B cell (primary cell): Measurements from ENCODE around the gene BCL2. TPM values are rescaled to one million over a fixed set of nuclear protein-coding genes. Genes with fewer than 3 reads are reported as not detected.

Experiments used
- ATAC-seq: fragments of 200-7000 bp; cut with Tn5 transposase; one replicate; pipeline ENCODE4 v1.10.0; 2021; ENCODE audit warnings: low read depth, mild to moderate bottlenecking, moderate number of reproducible peaks, moderate library complexity
- CTCF ChIA-PET: fragments of 350-600 bp; sonication (Branson Sonifier 250); formaldehyde crosslinking; loops from one replicate; lab custom pipeline; 2021; ENCODE audit warnings: antibody characterized with exemption, inconsistent platforms; lab: Charles Lee
- POLR2A ChIA-PET: fragments of 350-600 bp; sonication (Branson Sonifier 250); formaldehyde crosslinking; loops from one replicate; lab custom pipeline; 2021; ENCODE audit warnings: antibody characterized with exemption; lab: Charles Lee
- DNase-seq: peaks from one replicate; pipeline ENCODE4 v3.0.0; 2013
- H2AFZ ChIP-seq: 2 replicates; pipeline ENCODE4 v1.6.1; 2012; ENCODE audit warnings: mild to moderate bottlenecking, low read depth, low read length; ENCODE audit not compliant: insufficient read depth, poor library complexity, severe bottlenecking
- H3K27ac ChIP-seq, 2 donors: 1 replicate in 1 of 2; 2 replicates in 1 of 2; pipeline ENCODE4 v1.5.1; 2012 to 2013; ENCODE audit warnings: low read length in 2 of 2, mild to moderate bottlenecking in 2 of 2, moderate library complexity in 1 of 2
- H3K27me3 ChIP-seq, 4 experiments: fragments of 200-600 bp in 1 of 4; sonication (generic) in 1 of 4; replicated peaks in 1 of 4; 1 replicate in 2 of 4; 2 replicates in 2 of 4; pipeline versions ENCODE4 v1.6.1 to v1.7.0; 2013 to 2016; ENCODE audit warnings: low read length in 3 of 4, mild to moderate bottlenecking in 2 of 4, mixed read lengths in 1 of 4, moderate library complexity in 1 of 4; ENCODE audit not compliant: insufficient read depth in 4 of 4, control insufficient read depth in 3 of 4; ENCODE audit errors: control extremely low read depth in 1 of 4
- H3K36me3 ChIP-seq, 2 experiments: replicated peaks in 1 of 2; 1 replicate in 1 of 2; 2 replicates in 1 of 2; pipeline versions ENCODE4 v1.6.1 to v1.7.1; 2013; ENCODE audit warnings: low read length in 1 of 2; ENCODE audit not compliant: insufficient read depth in 2 of 2, control insufficient read depth in 1 of 2; ENCODE audit errors: control extremely low read depth in 1 of 2, extremely low read depth in 1 of 2
- H3K4me1 ChIP-seq, 2 donors: fragments of 200-600 bp in 1 of 2; sonication (generic) in 1 of 2; 1 replicate in 1 of 2; 2 replicates in 1 of 2; pipeline versions ENCODE4 v1.5.1 to v1.6.1; 2013 to 2017; ENCODE audit warnings: low read length in 2 of 2; ENCODE audit not compliant: control insufficient read depth in 2 of 2, insufficient read depth in 2 of 2
- H3K4me2 ChIP-seq: replicated peaks from 2 replicates; pipeline ENCODE3; 2012; ENCODE audit warnings: mild to moderate bottlenecking, low read depth, low read length; ENCODE audit not compliant: poor library complexity, severe bottlenecking
- H3K4me3 ChIP-seq, 5 experiments: fragments of 200-600 bp in 1 of 5; sonication (generic) in 1 of 5; 1 replicate in 3 of 5; 2 replicates in 2 of 5; pipeline versions ENCODE4 v1.5.1 to v1.7.0; 2011 to 2016; ENCODE audit warnings: low read length in 4 of 5, mild to moderate bottlenecking in 4 of 5, low read depth in 2 of 5, control low read depth in 1 of 5, moderate library complexity in 1 of 5; ENCODE audit not compliant: insufficient read depth in 1 of 5; ENCODE audit errors: control extremely low read depth in 1 of 5, extremely low read depth in 1 of 5
- H3K79me2 ChIP-seq: fragments of 200-600 bp; sonication (generic); one replicate; pipeline ENCODE4 v1.6.0; 2016; ENCODE audit warnings: low read length; ENCODE audit not compliant: control insufficient read depth, insufficient read depth
- H3K9ac ChIP-seq: fragments of 200-600 bp; sonication (generic); 2 replicates; pipeline ENCODE4 v1.6.1; 2017; ENCODE audit warnings: mild to moderate bottlenecking, low read length, moderate library complexity
- H3K9me3 ChIP-seq, 3 donors: one replicate each; pipeline versions ENCODE4 v1.6.1 to v1.7.1; 2013; ENCODE audit warnings: low read length in 2 of 3; ENCODE audit not compliant: control insufficient read depth in 2 of 3, insufficient read depth in 1 of 3; ENCODE audit errors: control extremely low read depth in 1 of 3
- H4K20me1 ChIP-seq: 2 replicates; pipeline ENCODE4 v1.6.0; 2012; ENCODE audit warnings: mild to moderate bottlenecking, low read length; ENCODE audit not compliant: insufficient read depth, control insufficient read depth, poor library complexity, severe bottlenecking
- H3K27ac Mint-ChIP-seq: one replicate; pipeline ENCODE4 v1.8.0; 2021; ENCODE audit warnings: mixed read lengths
- H3K27me3 Mint-ChIP-seq: one replicate; pipeline ENCODE4 v1.8.0; 2021; ENCODE audit warnings: mixed read lengths
- H3K4me1 Mint-ChIP-seq: one replicate; pipeline ENCODE4 v1.8.0; 2021; ENCODE audit warnings: mixed read lengths
- H3K4me3 Mint-ChIP-seq: one replicate; pipeline ENCODE4 v1.8.0; 2021; ENCODE audit warnings: mixed read lengths
- H3K9me3 Mint-ChIP-seq: one replicate; pipeline ENCODE4 v1.8.0; 2022; ENCODE audit warnings: mixed read lengths; ENCODE audit not compliant: insufficient read depth
- EZH2 ChIP-seq: IDR thresholded peaks from 2 replicates; pipeline ENCODE4 v1.6.1; 2012; ENCODE audit warnings: borderline replicate concordance, low read depth, mild to moderate bottlenecking, moderate library complexity, low read length; ENCODE audit not compliant: insufficient read depth, poor library complexity, severe bottlenecking
- WGBS: methylation state at CpG from one replicate; pipeline ENCODE4 v1.1.5; 2013; ENCODE audit warnings: missing lambda C conversion rate; ENCODE audit not compliant: insufficient coverage; 5-methylcytosine and 5-hydroxymethylcytosine counted together
- intact Hi-C: fragments of 100-400 bp; cut with micrococcal nuclease; formaldehyde crosslinking; loops from one replicate; pipeline ENCODE4 v1.10.0; 2022
- polyA plus RNA-seq: library from polyadenylated mRNA; depleted of rRNA; stranded (reverse); fragments of >200 nt; gene quantifications from 2 replicates; pipeline ENCODE4 v1.2.3, GENCODE V29; 2012
- total RNA-seq, 2 donors: library from RNA; stranded (reverse); fragments of 120-200 nt in 1 of 2; gene quantifications; 1 replicate in 1 of 2; 2 replicates in 1 of 2; pipeline versions ENCODE4 v1.2.3 to v1.2.4, GENCODE V29; 2013 to 2022
- TF ChIP-seq, protein P1 (sequence below): fragments of 200-600 bp; IDR thresholded peaks from one replicate; pipeline ENCODE4 v1.8.0; 2022; ENCODE audit warnings: antibody characterized with exemption, mild to moderate bottlenecking

BCL2 gene
- total and polyA plus RNA-seq, 2 donors (not counting 1 experiment from before 2014, with no cell fraction given): 27.6 to 144 TPM

GRCh38 chr18:63273222-63273927 lies 46.2 kb downstream of the BCL2 start:
- Histone ChIP-seq H3K9ac (no peak overlapping the region), H3K4me2 (peak overlapping the region; percentile 56), H3K4me3 (peak overlapping the region in 1 of 5 experiments; percentile 16), H3K27me3 (no peaks in the 10 kb centered on the region), H3K36me3 (peaks cover 0 to 12% of the 10 kb centered on the region in 2 experiments), H4K20me1 (peaks cover 36% of the 10 kb centered on the region), H3K27ac (peak overlapping the region; percentile 34 to 61), H3K4me1 (peaks cover 46% of the 10 kb centered on the region in 2 donors), H3K9me3 (no peaks in the 10 kb centered on the region), H3K79me2 (peaks cover 93% of the 10 kb centered on the region), H2AFZ (peak overlapping the region; percentile 13)
- WGBS: 89% methylated on average over 5 of the region's 13 CpGs
- peak; percentile 54 for DNase-seq
- POLR2A ChIA-PET: interaction anchor here (1.1 kb wide), 1 partner anchor 13 kb away, joined by 5 read pairs; no protein-coding TSS in a partner anchor
- CTCF ChIA-PET: interaction anchor here (0.7 to 2.2 kb wide), 4 partner anchors 44 to 104 kb away, joined by 4 to 11 read pairs (median 5); partner anchors contain the start of gene BCL2
- TF ChIP-seq, protein P1, sequence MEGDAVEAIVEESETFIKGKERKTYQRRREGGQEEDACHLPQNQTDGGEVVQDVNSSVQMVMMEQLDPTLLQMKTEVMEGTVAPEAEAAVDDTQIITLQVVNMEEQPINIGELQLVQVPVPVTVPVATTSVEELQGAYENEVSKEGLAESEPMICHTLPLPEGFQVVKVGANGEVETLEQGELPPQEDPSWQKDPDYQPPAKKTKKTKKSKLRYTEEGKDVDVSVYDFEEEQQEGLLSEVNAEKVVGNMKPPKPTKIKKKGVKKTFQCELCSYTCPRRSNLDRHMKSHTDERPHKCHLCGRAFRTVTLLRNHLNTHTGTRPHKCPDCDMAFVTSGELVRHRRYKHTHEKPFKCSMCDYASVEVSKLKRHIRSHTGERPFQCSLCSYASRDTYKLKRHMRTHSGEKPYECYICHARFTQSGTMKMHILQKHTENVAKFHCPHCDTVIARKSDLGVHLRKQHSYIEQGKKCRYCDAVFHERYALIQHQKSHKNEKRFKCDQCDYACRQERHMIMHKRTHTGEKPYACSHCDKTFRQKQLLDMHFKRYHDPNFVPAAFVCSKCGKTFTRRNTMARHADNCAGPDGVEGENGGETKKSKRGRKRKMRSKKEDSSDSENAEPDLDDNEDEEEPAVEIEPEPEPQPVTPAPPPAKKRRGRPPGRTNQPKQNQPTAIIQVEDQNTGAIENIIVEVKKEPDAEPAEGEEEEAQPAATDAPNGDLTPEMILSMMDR: no peak
- no peak for TF ChIP-seq EZH2
- peaks cover 71% of the 10 kb centered on the region for H3K4me1 Mint-ChIP-seq
- no peaks in the 10 kb centered on the region for H3K27me3 Mint-ChIP-seq
- H3K9me3 Mint-ChIP-seq: no peaks in the 10 kb centered on the region
- ATAC-seq: peak; percentile 51
- intact Hi-C loops: loop anchor here (1.0 to 5.0 kb wide), 4 partner anchors 12 to 44 kb away; partner anchors contain the start of gene BCL2
- peak overlapping the region; percentile 62 for H3K27ac Mint-ChIP-seq
- peak overlapping the region; percentile 58 for H3K4me3 Mint-ChIP-seq

DNA sequence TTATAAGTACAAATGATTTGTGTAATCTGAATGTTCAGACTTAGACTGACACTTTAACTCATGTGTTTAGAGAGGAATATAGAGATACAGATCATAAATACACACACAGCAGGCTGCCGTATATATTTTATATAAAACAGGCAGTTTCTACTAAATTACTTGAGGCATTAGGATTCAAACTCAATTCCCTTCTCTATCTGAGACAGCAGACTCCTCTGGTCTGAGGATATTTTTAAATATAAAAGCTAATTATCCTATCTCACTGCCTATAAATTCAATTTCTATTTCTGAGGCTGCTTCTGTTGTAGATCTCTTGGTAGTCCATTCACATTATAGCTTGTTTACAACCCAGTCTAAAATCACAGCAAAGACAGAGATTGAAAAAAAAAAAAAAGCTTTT lies 46.9 kb downstream of the BCL2 start:
- Histone ChIP-seq H3K9me3 (no peaks in the 10 kb centered on the region), H3K4me3 (no peak overlapping the region), H4K20me1 (peaks cover 36% of the 10 kb centered on the region), H3K27me3 (no peaks in the 10 kb centered on the region), H2AFZ (no peak overlapping the region), H3K4me2 (peak overlapping the region; percentile 56), H3K79me2 (peaks cover 93% of the 10 kb centered on the region), H3K27ac (peak overlapping the region in 1 of 2 donors; percentile 61), H3K36me3 (peaks cover 0 to 12% of the 10 kb centered on the region in 2 experiments), H3K9ac (no peak overlapping the region), H3K4me1 (peaks cover 46% of the 10 kb centered on the region in 2 donors)
- ChIA-PET POLR2A (interaction anchor here (0.6 to 1.1 kb wide), 2 partner anchors 14 to 212 kb away, joined by 3 to 5 read pairs; no protein-coding TSS in a partner anchor), CTCF (interaction anchor here (0.7 to 2.2 kb wide), 4 partner anchors 45 to 104 kb away, joined by 4 to 11 read pairs (median 5); partner anchors contain the start of gene BCL2)
- no CpG with 5 or more reads among the region's 1 CpG for WGBS
- ATAC-seq (no peak), DNase-seq (no peak)
- TF ChIP-seq, protein P1: no peak
- no peak for TF ChIP-seq EZH2
- Mint-ChIP-seq H3K27ac (peak overlapping the region; percentile 79), H3K4me1 (peaks cover 72% of the 10 kb centered on the region), H3K9me3 (no peaks in the 10 kb centered on the region), H3K27me3 (no peaks in the 10 kb centered on the region), H3K4me3 (no peak overlapping the region)
- intact Hi-C loops: loop anchor here (1.0 to 5.0 kb wide), 4 partner anchors 13 to 45 kb away; partner anchors contain the start of gene BCL2
